HepG2 (cell line): ENCODE data around the gene DNAJC7. TPM values are rescaled to one million over a fixed set of nuclear protein-coding genes. Genes with fewer than 3 reads are reported as not detected.

Experiments
- ATAC-seq: fragments of 200-7000 bp; cut with Tn5 transposase; 3 replicates; pipeline ENCODE4 v1.9.1; 2020; ENCODE audit warnings: mild to moderate bottlenecking, moderate library complexity
- BruUV-seq: library from RNA; stranded (reverse); fragments of 400-500 nt; replicated peaks from 2 replicates; lab custom pipeline; 2021; lab: Mats Ljungman, UMichigan
- CTCF ChIA-PET: fragments of 300-600 bp; formaldehyde crosslinking; extraction: SDS; loops from one replicate; lab custom pipeline; 2021; ENCODE audit warnings: low total read pairs, inconsistent platforms, low intra/inter-chr PET ratio; lab: Yijun Ruan, JAX
- POLR2A ChIA-PET: fragments of 350-600 bp; sonication (Branson Sonifier 250); formaldehyde crosslinking; loops from one replicate; lab custom pipeline; 2020; ENCODE audit warnings: antibody characterized with exemption, inconsistent platforms; lab: Yijun Ruan, JAX
- DNase-seq: peaks from one replicate; pipeline ENCODE4 v3.0.0-alpha.2; 2015; ENCODE audit warnings: low spot score
- FAIRE-seq: peaks from 3 replicates; lab custom pipeline; 2011; peaks lifted over from hg19 to GRCh38; lab: Jason Lieb, UNC
- H2AFZ ChIP-seq: one replicate; pipeline ENCODE4 v1.6.1; 2011; ENCODE audit warnings: low read length, inconsistent platforms
- H3K27ac ChIP-seq: fragments of 300-600 bp; 3 replicates; pipeline ENCODE4 v1.8.0; 2011; ENCODE audit warnings: mixed run types, mild to moderate bottlenecking, mixed read lengths, low read length, inconsistent platforms; ENCODE audit not compliant: insufficient read depth; ENCODE audit errors: extremely low read length
- H3K27me3 ChIP-seq, 2 experiments: fragments of 200-600 bp in 1 of 2; 2 replicates in 1 of 2; 3 replicates in 1 of 2; pipeline versions ENCODE4 v1.6.0 to v1.8.0; 2011; ENCODE audit warnings: low read length in 2 of 2, mild to moderate bottlenecking in 2 of 2, moderate library complexity in 2 of 2, inconsistent platforms in 1 of 2; ENCODE audit not compliant: insufficient read depth in 2 of 2, control insufficient read depth in 1 of 2
- H3K36me3 ChIP-seq, 2 experiments: fragments of 200-600 bp in 1 of 2; replicated peaks in 1 of 2; 2 replicates in 1 of 2; 3 replicates in 1 of 2; pipeline versions ENCODE4 v1.5.1 to v1.8.0; 2011; ENCODE audit warnings: low read length in 2 of 2, inconsistent platforms in 1 of 2; ENCODE audit not compliant: insufficient read depth in 2 of 2, control insufficient read depth in 1 of 2
- H3K4me1 ChIP-seq: 2 replicates; pipeline ENCODE4 v1.5.1; 2012; ENCODE audit warnings: low read length, inconsistent platforms; ENCODE audit not compliant: insufficient read depth
- H3K4me2 ChIP-seq: 2 replicates; pipeline ENCODE4 v1.6.0; 2011; ENCODE audit warnings: low read depth, low read length, inconsistent platforms
- H3K4me3 ChIP-seq, 3 experiments: fragments of 200-600 bp in 1 of 3; sonication (generic), shearing (Covaris generic) in 1 of 3; replicated peaks in 1 of 3; 2 replicates each; pipeline ENCODE4 v1.5.1; 2011 to 2016; ENCODE audit warnings: low read length in 3 of 3, inconsistent platforms in 2 of 3, low read depth in 2 of 3, mild to moderate bottlenecking in 2 of 3, control low read depth in 1 of 3, mixed read lengths in 1 of 3; ENCODE audit not compliant: insufficient read depth in 1 of 3
- H3K79me2 ChIP-seq: one replicate; pipeline ENCODE4 v1.6.1; 2011; ENCODE audit warnings: low read length, inconsistent platforms; ENCODE audit not compliant: insufficient read depth
- H3K9ac ChIP-seq: 2 replicates; pipeline ENCODE4 v1.6.0; 2011; ENCODE audit warnings: mild to moderate bottlenecking, low read depth, low read length, inconsistent platforms; ENCODE audit not compliant: insufficient read depth
- H3K9me3 ChIP-seq: 2 replicates; pipeline ENCODE4 v1.5.1; 2012; ENCODE audit warnings: mild to moderate bottlenecking, low read length
- H4K20me1 ChIP-seq: 2 replicates; pipeline ENCODE4 v1.6.0; 2011; ENCODE audit warnings: inconsistent platforms, mild to moderate bottlenecking, low read length, moderate library complexity; ENCODE audit not compliant: insufficient read depth
- FOXA3 ChIP-seq: IDR thresholded peaks from 2 replicates; pipeline ENCODE4 v1.6.1; 2016; ENCODE audit warnings: missing genetic modification reagents, missing compliant biosample characterization
- HOXA7 ChIP-seq: sonication (generic); formaldehyde crosslinking; IDR thresholded peaks from 2 replicates; pipeline ENCODE4 v1.8.1; 2022; ENCODE audit warnings: mild to moderate bottlenecking, missing genetic modification reagents, moderate library complexity
- ISL2 ChIP-seq: sonication (generic); formaldehyde crosslinking; IDR thresholded peaks from 2 replicates; pipeline ENCODE4 v1.5.0; 2020; ENCODE audit warnings: missing genetic modification reagents
- RAD51 ChIP-seq: fragments of 450-650 bp; IDR thresholded peaks from 2 replicates; pipeline ENCODE4 v1.6.1; 2016; ENCODE audit warnings: borderline replicate concordance
- SMARCE1 ChIP-seq: fragments of 450-650 bp; IDR thresholded peaks from 2 replicates; pipeline ENCODE4 v1.6.1; 2017; ENCODE audit warnings: borderline replicate concordance
- TBX2 ChIP-seq: sonication (generic); formaldehyde crosslinking; IDR thresholded peaks from 2 replicates; pipeline ENCODE4 v1.5.0; 2020; ENCODE audit warnings: missing genetic modification reagents, mild to moderate bottlenecking, borderline replicate concordance
- U2AF2 ChIP-seq: fragments of 200-400 bp; formaldehyde crosslinking; IDR thresholded peaks from 2 replicates; pipeline ENCODE4 v1.6.1; 2017; ENCODE audit warnings: low read depth, mild to moderate bottlenecking, low read length
- ZNF260 ChIP-seq: sonication (generic); formaldehyde crosslinking; IDR thresholded peaks from 2 replicates; pipeline ENCODE4 v1.4.0; 2020; ENCODE audit warnings: missing genetic modification reagents, low read depth, mild to moderate bottlenecking, borderline replicate concordance
- ZNF367 ChIP-seq: sonication (generic); formaldehyde crosslinking; IDR thresholded peaks from 2 replicates; pipeline ENCODE4 v1.4.0; 2020; ENCODE audit warnings: missing genetic modification reagents, borderline replicate concordance
- ZNF563 ChIP-seq: sonication (generic); formaldehyde crosslinking; IDR thresholded peaks from 2 replicates; pipeline ENCODE4 v1.8.0; 2022; ENCODE audit warnings: mild to moderate bottlenecking, moderate library complexity, missing genetic modification reagents
- WGBS: methylation state at CpG from one replicate; pipeline ENCODE4 v1.1.6; 2017; ENCODE audit warnings: low lambda C conversion rate; 5-methylcytosine and 5-hydroxymethylcytosine counted together
- in situ Hi-C: cut with HindIII; loops from 2 replicates; pipeline ENCODE4 v1.10.0; 2017; ENCODE audit warnings: low pct_unique_long_range_greater_than_20kb; ENCODE audit not compliant: extremely low pct_ligation_motif_present
- intact Hi-C: fragments of 100-400 bp; cut with micrococcal nuclease; formaldehyde crosslinking; loops from one replicate; pipeline ENCODE4 v1.10.0; 2022; ENCODE audit not compliant: unreplicated experiment
- polyA plus RNA-seq, 8 experiments: library from polyadenylated mRNA; depleted of rRNA in 3 of 8; stranded (reverse) in 7 of 8; unstranded in 1 of 8; fragments of >200 nt; fragmentation: Illumina TruSeq in 4 of 8; extraction: Trizol in 4 of 8; gene quantifications; 2 replicates each; pipeline versions ENCODE4 v1.2.1 to v1.2.3, GENCODE V29; 2011 to 2016; ENCODE audit warnings: low read depth in 4 of 8, missing spikeins in 1 of 8, mixed read lengths in 1 of 8; ENCODE audit not compliant: insufficient read depth in 1 of 8
- total RNA-seq, 5 experiments: library from RNA; depleted of rRNA; stranded (reverse); fragments of >200 nt; fragmentation: Illumina TruSeq; extraction: Trizol; gene quantifications; 2 replicates each; pipeline ENCODE4 v1.2.3, GENCODE V29; 2016; ENCODE audit warnings: low read depth in 1 of 5
- TF ChIP-seq, protein P1 (sequence below): sonication (generic); formaldehyde crosslinking; conservative IDR thresholded peaks from 2 replicates; pipeline ENCODE4 v1.4.0; 2020; ENCODE audit warnings: mild to moderate bottlenecking, missing genetic modification reagents, moderate library complexity
- TF ChIP-seq, protein P2 (sequence below): IDR thresholded peaks from 2 replicates; pipeline ENCODE4 v1.6.1; 2016

Gene DNAJC7
- total and polyA plus RNA-seq, 2 of the 13 experiments (the other 11 are each of a cell fraction or from before 2014, with no cell fraction given), result 47.7 to 132 TPM

- DNase-seq (no peak), FAIRE-seq (no peak), ATAC-seq (no peak)
- H3K36me3 ChIP-seq, result no peaks in the 10 kb centered on the region
- BruUV-seq, result no TSS peak
- TF ChIP-seq, protein P1, sequence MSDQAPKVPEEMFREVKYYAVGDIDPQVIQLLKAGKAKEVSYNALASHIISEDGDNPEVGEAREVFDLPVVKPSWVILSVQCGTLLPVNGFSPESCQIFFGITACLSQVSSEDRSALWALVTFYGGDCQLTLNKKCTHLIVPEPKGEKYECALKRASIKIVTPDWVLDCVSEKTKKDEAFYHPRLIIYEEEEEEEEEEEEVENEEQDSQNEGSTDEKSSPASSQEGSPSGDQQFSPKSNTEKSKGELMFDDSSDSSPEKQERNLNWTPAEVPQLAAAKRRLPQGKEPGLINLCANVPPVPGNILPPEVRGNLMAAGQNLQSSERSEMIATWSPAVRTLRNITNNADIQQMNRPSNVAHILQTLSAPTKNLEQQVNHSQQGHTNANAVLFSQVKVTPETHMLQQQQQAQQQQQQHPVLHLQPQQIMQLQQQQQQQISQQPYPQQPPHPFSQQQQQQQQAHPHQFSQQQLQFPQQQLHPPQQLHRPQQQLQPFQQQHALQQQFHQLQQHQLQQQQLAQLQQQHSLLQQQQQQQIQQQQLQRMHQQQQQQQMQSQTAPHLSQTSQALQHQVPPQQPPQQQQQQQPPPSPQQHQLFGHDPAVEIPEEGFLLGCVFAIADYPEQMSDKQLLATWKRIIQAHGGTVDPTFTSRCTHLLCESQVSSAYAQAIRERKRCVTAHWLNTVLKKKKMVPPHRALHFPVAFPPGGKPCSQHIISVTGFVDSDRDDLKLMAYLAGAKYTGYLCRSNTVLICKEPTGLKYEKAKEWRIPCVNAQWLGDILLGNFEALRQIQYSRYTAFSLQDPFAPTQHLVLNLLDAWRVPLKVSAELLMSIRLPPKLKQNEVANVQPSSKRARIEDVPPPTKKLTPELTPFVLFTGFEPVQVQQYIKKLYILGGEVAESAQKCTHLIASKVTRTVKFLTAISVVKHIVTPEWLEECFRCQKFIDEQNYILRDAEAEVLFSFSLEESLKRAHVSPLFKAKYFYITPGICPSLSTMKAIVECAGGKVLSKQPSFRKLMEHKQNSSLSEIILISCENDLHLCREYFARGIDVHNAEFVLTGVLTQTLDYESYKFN (CRISPR knock-in tag), result no peak
- TF ChIP-seq TBX2 (CRISPR knock-in tag), result 0 out of 2 replicates have a peak, but pooled peaks have one; percentile 13
- peak overlapping the region; percentile 10; the same call in 1 of the 2 replicates for H3K4me2 ChIP-seq
- H3K27me3 ChIP-seq, result no peaks in the 10 kb centered on the region
- no peak overlapping the region; a peak in 1 of 6 replicates for H3K4me3 ChIP-seq
- no peaks in the 10 kb centered on the region for H3K9me3 ChIP-seq
- H3K4me1 ChIP-seq, result peaks cover 49% of the 10 kb centered on the region
- CTCF ChIA-PET, result no interaction called here
- no peak overlapping the region for H3K27ac ChIP-seq
- no peaks in the 10 kb centered on the region for H4K20me1 ChIP-seq
- H3K9ac ChIP-seq, result no peak overlapping the region
- WGBS, result 60% methylated on average over 6 of the region's 6 CpGs
- in situ Hi-C loops (no loop called here), intact Hi-C loops (no loop called here)
- no peak overlapping the region for H2AFZ ChIP-seq
- no peaks in the 10 kb centered on the region for H3K79me2 ChIP-seq
- POLR2A ChIA-PET, result interaction anchor here (2.0 to 2.5 kb wide), 2 partner anchors 9 to 20 kb away, joined by 10 to 11 read pairs; partner anchors contain the start of gene ODAD4
These were observed 77.5 kb downstream of the DNAJC7 start for GRCh38 chr17:41939693-41940090.

GRCh38 chr17:41939044-41939692, 78.1 kb downstream of the DNAJC7 start:
- TF ChIP-seq FOXA3 (CRISPR knock-in tag), result no peak
- TF ChIP-seq RAD51, result no peak
- no peak for TF ChIP-seq HOXA7 (CRISPR knock-in tag)
- no peak for TF ChIP-seq ZNF367 (CRISPR knock-in tag)
- TF ChIP-seq, protein P2, sequence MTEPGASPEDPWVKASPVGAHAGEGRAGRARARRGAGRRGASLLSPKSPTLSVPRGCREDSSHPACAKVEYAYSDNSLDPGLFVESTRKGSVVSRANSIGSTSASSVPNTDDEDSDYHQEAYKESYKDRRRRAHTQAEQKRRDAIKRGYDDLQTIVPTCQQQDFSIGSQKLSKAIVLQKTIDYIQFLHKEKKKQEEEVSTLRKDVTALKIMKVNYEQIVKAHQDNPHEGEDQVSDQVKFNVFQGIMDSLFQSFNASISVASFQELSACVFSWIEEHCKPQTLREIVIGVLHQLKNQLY (CRISPR knock-in tag), result no peak
- TF ChIP-seq ZNF563 (CRISPR knock-in tag), result no peak
- no peak for TF ChIP-seq SMARCE1
- no peak for TF ChIP-seq ZNF260 (CRISPR knock-in tag)
- no peak for TF ChIP-seq ISL2 (CRISPR knock-in tag)
- no peak for TF ChIP-seq U2AF2
- H3K9me3 ChIP-seq, result no peaks in the 10 kb centered on the region
- no peak overlapping the region for H3K4me2 ChIP-seq
- H3K27me3 ChIP-seq, result no peaks in the 10 kb centered on the region
- H3K4me1 ChIP-seq, result peaks cover 44% of the 10 kb centered on the region
- 61% methylated on average over 2 of the region's 4 CpGs for WGBS
- no peaks in the 10 kb centered on the region for H4K20me1 ChIP-seq
- ChIA-PET POLR2A (interaction anchor here (2.0 to 2.5 kb wide), 3 partner anchors 9 to 21 kb away, joined by 7 to 11 read pairs (median 10); partner anchors contain the start of genes ACLY and ODAD4), CTCF (no interaction called here)
- H3K36me3 ChIP-seq, result no peaks in the 10 kb centered on the region
- ATAC-seq (no peak), DNase-seq (no peak), FAIRE-seq (no peak)
- H3K79me2 ChIP-seq, result no peaks in the 10 kb centered on the region
- H3K9ac ChIP-seq, result no peak overlapping the region
- intact Hi-C loops, result no loop called here
- H2AFZ ChIP-seq, result no peak overlapping the region
- no peak overlapping the region for H3K27ac ChIP-seq
- in situ Hi-C loops, result no loop called here
- BruUV-seq, result no TSS peak
- H3K4me3 ChIP-seq, result no peak overlapping the region
